Glomerular visceral epithelial cell (primary cell): ENCODE measurements around the gene THRB.

Experiments
- DNase-seq: peaks from one replicate; pipeline ENCODE4 v3.0.0-alpha.2; 2016; ENCODE audit errors: extremely low spot score

The THRB gene

DNA sequence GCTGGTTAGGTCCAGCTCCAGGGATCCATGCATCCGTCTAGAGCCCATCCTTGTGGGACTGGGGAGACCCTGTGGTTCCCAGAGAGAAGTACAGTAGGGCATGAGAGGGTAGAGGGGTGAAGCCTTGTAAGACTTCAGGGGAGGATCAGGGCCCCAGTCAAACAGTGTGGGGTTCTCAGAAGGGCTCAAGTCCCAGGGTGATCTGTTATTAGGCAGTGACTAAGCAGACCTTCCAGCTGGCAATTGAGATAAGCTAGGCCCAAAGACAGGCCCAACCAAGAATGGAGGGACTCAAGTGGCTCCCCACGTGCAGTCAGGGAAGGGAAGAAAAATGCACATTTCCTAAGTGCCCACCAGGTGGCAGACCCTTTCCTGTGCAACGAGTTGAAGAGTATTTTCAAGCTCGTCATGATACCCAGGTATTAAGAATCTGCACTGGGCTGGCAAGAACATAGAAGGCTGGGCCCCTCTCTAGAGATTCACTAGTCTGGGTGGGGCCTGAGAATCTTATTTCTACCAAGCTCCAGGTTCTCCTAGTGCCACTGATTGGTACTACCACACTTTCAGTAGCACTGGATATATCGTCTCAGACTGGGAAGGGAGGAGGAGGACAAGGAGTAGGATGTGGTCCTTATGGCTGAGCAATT is 308.8 kb downstream of the THRB start:
- DNase-seq: peak; percentile 48

- no peak for DNase-seq
Observed at GRCh38 chr3:24184528-24185176, 310.0 kb downstream of the THRB start.

DNA sequence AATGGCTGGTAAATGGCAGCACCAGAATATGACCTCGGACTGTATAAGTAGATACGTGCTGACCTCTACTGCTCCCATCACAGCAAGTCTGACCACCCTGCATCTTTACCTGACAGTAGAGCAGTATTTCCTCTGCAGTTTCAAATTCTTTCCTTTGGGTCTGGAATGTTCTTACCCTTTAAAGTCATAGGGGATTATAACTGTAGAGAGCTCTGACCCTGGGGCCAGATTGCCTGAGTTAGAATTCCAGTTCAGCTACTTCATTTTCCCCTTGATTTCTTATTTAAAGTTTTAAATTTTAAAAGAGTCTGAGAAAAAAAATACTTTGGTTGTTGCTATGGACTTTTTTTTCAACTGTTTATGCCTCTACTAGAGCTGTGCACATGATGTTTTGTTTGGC is 311.9 kb downstream of the THRB start:
- no peak for DNase-seq

DNA sequence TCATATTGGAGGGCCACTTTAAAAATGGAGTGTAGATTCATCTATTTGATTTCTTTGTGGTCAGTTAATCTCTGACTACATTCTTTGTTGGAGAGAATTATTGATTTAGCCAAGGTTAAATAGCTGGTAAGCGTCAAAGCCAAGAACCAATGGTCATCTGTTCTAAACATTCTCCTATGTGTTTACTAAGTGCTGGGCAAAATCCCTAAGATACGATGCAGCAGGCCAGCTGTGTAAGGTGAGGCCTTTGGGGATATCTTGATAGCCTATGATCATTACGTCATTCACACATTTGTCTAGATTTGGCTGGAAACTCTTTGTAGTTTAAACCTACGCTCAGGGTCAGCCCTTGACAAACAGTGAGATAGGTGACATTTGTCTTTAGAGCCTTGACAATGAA is 313.4 kb downstream of the THRB start:
- no peak for DNase-seq

DNA sequence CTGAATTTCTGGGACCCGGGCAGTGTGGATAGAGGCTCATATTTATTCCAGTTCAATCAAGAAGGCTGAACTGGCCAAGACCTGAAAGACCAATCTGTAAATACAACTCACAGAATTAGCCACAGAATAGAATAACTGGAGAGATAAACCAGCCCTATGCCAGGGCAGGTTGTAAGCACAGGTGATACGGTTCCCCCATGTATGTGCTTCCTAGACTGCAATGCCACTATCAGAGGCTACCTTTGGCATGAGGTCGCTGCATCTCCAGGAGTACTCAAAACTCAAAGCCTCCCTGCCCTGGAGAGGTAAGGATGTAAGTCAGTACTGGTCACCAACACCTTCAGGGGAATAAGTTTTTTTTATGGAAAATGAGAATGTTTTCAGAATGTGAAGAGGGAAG is 314.0 kb downstream of the THRB start:
- no peak for DNase-seq

GRCh38 chr3:24177201-24177600 is 317.4 kb downstream of the THRB start:
- no peak for DNase-seq

DNA sequence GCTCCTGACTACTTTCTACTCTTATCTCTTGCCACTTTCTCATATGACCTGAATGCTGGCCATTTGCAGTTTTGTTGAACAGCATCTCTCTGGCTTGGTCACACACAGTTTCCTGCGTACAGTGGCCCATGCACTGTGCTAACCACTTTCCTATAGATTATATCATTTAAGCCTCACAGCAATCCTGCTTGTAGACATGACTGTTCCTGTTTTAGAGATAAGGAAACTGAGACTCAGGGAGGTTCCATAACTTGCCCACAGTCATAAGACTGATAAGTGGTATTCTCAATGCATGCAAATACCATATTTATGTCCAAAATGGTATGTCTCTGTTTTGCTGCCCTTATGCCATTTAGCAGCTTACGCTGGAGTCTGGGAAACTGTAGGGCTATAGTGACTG is 320.0 kb downstream of the THRB start:
- DNase-seq: no peak

DNA sequence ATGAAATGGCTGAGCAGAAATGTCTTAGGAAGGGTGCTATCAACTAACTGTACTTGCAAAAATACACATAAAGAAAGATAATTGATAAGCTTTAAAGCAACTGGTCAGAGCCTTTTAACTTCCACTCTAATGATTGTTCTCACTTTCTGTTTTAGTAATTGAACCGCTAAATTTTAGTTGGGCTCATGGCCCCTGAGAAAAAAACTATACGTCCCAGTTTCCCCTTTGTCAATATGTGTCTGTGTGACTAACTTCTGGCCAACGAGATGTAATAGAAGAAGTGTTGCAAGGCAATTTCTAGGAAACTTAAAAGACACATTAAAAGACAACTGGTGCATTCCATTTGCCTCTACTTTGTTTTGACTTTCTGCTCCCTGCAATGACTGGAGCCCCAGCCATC is 325.7 kb downstream of the THRB start:
- no peak for DNase-seq

- no peak for DNase-seq
Observed at GRCh38 chr3:24167429-24167828, 327.2 kb downstream of the THRB start.

- DNase-seq: no peak
Observed at GRCh38 chr3:24166515-24166914, 328.1 kb downstream of the THRB start.

GRCh38 chr3:24165603-24165982 is 329.1 kb downstream of the THRB start:
- DNase-seq: no peak

- no peak for DNase-seq
Observed at GRCh38 chr3:24164967-24165602, 329.6 kb downstream of the THRB start.

- DNase-seq: no peak
Observed at GRCh38 chr3:24162929-24163328, 331.7 kb downstream of the THRB start.

- DNase-seq: no peak
Observed at GRCh38 chr3:24161841-24162240, 332.8 kb downstream of the THRB start.

DNA sequence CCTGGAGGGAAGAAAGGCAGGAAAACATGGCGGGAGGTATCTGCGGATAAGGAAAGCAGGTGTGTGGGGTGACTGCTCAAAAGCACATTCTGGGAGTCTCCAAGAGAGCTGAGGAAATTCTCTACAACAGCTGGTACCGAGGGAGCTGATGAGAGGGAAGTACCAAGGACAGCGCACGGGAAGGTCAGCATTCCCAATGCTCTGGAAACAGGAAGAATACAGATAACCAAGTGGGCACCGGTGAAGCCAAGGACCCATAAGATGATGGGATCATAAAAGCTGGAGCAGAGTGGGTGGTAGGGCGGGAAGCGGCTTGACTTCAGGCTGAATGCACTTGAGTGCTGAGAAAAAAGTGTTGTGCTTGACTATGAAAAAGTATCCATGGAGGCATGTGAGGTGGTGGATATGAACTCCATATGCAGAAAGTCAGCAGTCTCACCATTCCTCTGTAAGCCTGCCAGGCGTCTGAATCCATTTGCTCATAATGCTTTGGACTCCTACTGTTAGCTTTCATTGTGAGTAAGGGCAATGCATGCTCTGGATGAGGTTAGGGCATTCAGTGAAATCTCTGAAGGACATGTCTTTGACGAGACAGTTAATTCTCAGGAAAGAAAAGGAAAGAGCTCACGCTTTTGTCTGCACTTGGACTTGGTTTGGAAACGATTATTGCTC is 334.1 kb downstream of the THRB start:
- no peak for DNase-seq

DNA sequence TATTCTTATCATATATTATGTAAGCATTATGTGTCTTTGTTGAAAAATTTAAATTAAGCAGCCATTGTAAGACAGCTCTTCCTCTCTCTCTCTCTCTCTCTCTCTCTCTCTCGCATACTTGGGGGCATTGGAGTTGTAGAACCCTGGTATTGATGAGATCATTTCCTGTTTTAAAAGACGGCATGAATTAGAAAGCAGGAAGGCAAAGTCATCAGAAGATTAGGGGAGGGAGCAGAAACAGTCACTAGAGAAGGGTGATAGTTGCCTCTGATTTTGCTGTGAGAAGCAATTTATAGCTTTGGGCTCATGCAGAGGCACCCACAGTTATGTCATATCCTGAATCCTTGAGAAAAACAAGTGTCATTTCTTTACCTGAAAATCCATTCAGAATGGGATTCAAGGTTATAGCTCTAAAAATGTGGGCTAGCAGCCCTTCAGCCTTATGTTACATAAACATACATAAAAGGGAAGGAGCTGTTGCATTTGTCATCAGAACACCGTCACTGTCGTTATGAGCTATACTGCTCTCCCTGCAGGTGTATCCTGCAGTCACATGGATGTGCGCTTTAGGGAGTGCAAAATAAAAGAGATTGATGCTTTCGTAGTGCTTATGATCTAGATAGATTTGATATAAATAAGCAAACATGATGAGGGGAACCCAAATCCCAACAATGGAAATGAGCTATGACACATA is 335.7 kb downstream of the THRB start:
- DNase-seq: no peak

GRCh38 chr3:24157106-24157505 is 337.5 kb downstream of the THRB start:
- no peak for DNase-seq

- peak; percentile 90 for DNase-seq
Observed at GRCh38 chr3:24156466-24156865, 338.2 kb downstream of the THRB start.

DNA sequence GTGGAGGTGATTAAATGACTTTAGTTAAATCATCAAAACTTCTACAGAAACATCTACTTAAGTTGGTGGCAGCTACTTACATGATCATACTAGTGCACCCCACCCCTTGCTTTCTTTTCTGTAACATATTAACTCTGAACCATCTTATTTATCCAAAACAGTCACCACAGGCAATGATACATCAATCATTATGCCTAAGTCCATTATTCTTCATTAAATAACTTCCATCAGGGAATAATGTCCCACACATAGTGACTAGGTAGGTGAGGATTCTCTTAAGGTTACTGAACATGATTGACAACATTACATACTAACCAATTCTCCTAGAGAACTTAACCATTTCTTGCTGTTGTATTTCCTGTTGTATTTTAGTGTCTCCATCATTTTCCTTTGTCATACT is 339.4 kb downstream of the THRB start:
- peak; percentile 12 for DNase-seq

DNA sequence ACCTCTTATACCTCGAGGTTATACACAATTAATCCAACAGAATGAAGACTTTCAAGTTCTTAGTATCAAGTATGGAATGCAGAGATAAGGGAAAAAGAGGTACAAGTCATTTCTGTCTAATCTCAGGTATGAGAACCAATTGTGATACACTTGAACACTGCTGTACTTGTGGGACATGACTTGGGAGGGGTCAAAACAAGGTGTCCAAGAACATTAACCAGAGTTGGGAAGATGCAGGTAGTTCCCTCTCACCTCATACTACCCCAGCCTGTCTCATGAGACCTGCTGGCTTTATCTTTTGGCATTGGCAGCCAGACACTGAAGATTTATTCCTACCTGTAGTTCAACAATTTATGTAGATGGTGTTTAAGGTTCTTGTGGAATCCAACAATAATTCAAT is 339.9 kb downstream of the THRB start:
- DNase-seq: no peak

DNA sequence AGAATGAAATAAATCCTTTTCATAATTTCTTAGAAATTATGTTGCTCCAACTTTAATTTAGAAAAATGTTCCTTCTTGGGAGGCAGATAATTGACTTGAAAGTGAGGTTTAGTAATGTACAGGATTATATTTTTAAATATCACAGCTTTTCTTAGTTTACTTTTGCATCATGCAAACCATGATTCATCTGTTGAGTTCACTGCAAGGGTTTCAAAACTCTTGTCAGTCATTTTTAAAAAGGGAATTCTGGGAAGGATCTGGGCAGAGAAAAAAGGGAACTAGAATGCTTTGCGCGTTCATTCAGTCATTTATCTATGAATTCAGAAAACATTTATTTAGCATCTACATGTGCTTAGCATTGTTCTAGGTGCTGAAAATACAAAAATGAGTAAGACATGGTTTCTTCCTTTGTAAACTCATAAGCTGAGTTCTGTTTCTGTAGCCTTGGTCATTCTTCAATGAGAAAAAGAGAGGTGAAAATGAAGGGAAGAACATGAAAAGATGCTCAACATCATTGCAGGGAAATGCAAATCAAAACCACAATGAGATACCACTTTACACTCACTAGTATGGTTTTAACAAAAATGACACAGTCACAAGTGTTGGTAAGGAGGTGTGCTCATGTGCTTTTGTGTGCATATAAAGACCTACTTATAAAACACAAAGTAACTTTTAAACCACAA is 340.5 kb downstream of the THRB start:
- no peak for DNase-seq

DNA sequence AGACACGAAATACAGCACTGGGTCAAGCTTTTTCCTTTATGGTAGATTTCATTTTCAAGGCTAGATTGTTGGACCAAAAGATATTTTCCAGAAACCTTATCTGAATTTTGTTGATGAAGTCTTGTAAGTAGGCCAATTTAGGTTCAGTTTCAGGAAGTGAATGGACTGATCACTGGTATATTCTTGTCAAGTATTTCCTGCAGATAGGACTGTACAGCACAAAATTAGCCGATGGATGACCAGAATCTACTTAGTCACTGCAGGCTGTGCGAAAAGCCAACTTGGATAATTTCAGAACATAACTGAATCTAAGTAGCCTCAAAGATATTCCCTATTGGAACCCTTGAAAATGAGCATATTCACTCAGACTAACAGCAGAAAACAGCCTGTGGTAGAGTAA is 343.1 kb downstream of the THRB start:
- DNase-seq: no peak
